Smooth muscle cell (in vitro differentiated cells): ENCODE results near the gene SARDH. TPM values are rescaled to one million over a fixed set of nuclear protein-coding genes. Genes with fewer than 3 reads are reported as not detected.

Experiments used
- DNase-seq: peaks from one replicate; lab custom pipeline; 2025; ENCODE audit not compliant: unreplicated experiment; lab: John Stamatoyannopoulos, UW
- H2AFZ ChIP-seq: fragments of 200-600 bp; sonication (generic); 2 replicates; pipeline ENCODE4 v1.6.0; 2016; ENCODE audit warnings: antibody characterized with exemption, low read depth, mild to moderate bottlenecking
- H3F3A ChIP-seq: fragments of 200-600 bp; sonication (generic); 2 replicates; pipeline ENCODE4 v1.6.0; 2017; ENCODE audit warnings: antibody characterized with exemption, low read depth
- H3K27ac ChIP-seq: fragments of 200-600 bp; sonication (generic); 2 replicates; pipeline ENCODE4 v1.5.1; 2016; ENCODE audit warnings: low read depth, mild to moderate bottlenecking
- H3K27me3 ChIP-seq: fragments of 200-600 bp; sonication (generic); 2 replicates; pipeline ENCODE4 v1.6.1; 2016; ENCODE audit warnings: low read depth, mild to moderate bottlenecking
- H3K36me3 ChIP-seq: fragments of 200-600 bp; sonication (generic); 2 replicates; pipeline ENCODE4 v1.5.1; 2016; ENCODE audit warnings: low read depth
- H3K4me1 ChIP-seq: fragments of 200-600 bp; sonication (generic); 2 replicates; pipeline ENCODE4 v1.5.1; 2016; ENCODE audit warnings: low read depth
- H3K4me2 ChIP-seq: fragments of 200-600 bp; sonication (generic); 2 replicates; pipeline ENCODE4 v1.6.0; 2016; ENCODE audit warnings: mild to moderate bottlenecking
- H3K4me3 ChIP-seq: fragments of 200-600 bp; sonication (generic); 2 replicates; pipeline ENCODE4 v1.5.1; 2016; ENCODE audit warnings: mild to moderate bottlenecking
- H3K79me2 ChIP-seq: fragments of 200-600 bp; sonication (generic); 2 replicates; pipeline ENCODE4 v1.6.0; 2016; ENCODE audit warnings: low read depth, mild to moderate bottlenecking
- H3K9ac ChIP-seq: fragments of 200-600 bp; sonication (generic); 2 replicates; pipeline ENCODE4 v1.6.0; 2016; ENCODE audit warnings: low read depth
- H3K9me3 ChIP-seq: fragments of 200-600 bp; sonication (generic); replicated peaks from 2 replicates; pipeline ENCODE4 v1.5.1; 2016; ENCODE audit warnings: low read depth
- H4K20me1 ChIP-seq: fragments of 200-600 bp; sonication (generic); 2 replicates; pipeline ENCODE4 v1.6.0; 2016; ENCODE audit warnings: low read depth
- CTCF ChIP-seq: fragments of 200-600 bp; sonication (generic); IDR thresholded peaks from 2 replicates; pipeline ENCODE4 v1.5.1; 2017; ENCODE audit warnings: borderline replicate concordance, mild to moderate bottlenecking, antibody characterized with exemption; ENCODE audit not compliant: insufficient read depth, poor library complexity, severe bottlenecking
- WGBS: methylation state at CpG from one replicate; pipeline ENCODE4 v1.1.7; 2016; ENCODE audit warnings: low lambda C conversion rate; 5-methylcytosine and 5-hydroxymethylcytosine counted together
- polyA plus RNA-seq: library from polyadenylated mRNA; unstranded; fragments of >200 nt; fragmentation: Nextera tagmentation; extraction: Ambion mirVana; gene quantifications from 2 replicates; pipeline ENCODE4 v1.2.1, GENCODE V29; 2016
- total RNA-seq: library from RNA; depleted of rRNA; stranded (reverse); fragments of >200 nt; gene quantifications from 2 replicates; pipeline ENCODE4 v1.2.3, GENCODE V29; 2014

The SARDH gene
- total RNA-seq (3.3 and 4.5 TPM in 2 replicates), polyA plus RNA-seq (10.1 and 11.8 TPM in 2 replicates)

GRCh38 chr9:133737774-133738639, at the start of gene SARDH:
Gene SARDH (minus strand): TSS chr9:133738352. CDS start chr9:133734173, 4,179 bp downstream.
- WGBS = 25% methylated on average over 25 of the region's 25 CpGs
- H3K27me3 ChIP-seq = no peaks in the 10 kb centered on the region
- H3F3A ChIP-seq = no peaks in the 10 kb centered on the region
- H3K36me3 ChIP-seq = no peaks in the 10 kb centered on the region
- H3K27ac ChIP-seq = no peak within 1 kb of the TSS
- H4K20me1 ChIP-seq = no peaks in the 10 kb centered on the region
- no peaks in the 10 kb centered on the region for H3K9me3 ChIP-seq
- H3K9ac ChIP-seq = no peak within 1 kb of the TSS
- H3K4me3 ChIP-seq = peak within 1 kb of the TSS; percentile 44
- H3K4me2 ChIP-seq = peak within 1 kb of the TSS; percentile 88
- no peaks in the 10 kb centered on the region for H3K79me2 ChIP-seq
- no peak for TF ChIP-seq CTCF
- peaks cover 13% of the 10 kb centered on the region for H3K4me1 ChIP-seq
- H2AFZ ChIP-seq = peak within 1 kb of the TSS; percentile 2
- DNase-seq = peak; percentile 43

- TF ChIP-seq CTCF = no peak
- H3K4me1 ChIP-seq = no peaks in the 10 kb centered on the region
- DNase-seq = no peak
- H3K4me2 ChIP-seq = no peak overlapping the region
- no peak overlapping the region for H3K27ac ChIP-seq
- H3K36me3 ChIP-seq = no peaks in the 10 kb centered on the region
- H2AFZ ChIP-seq = no peak overlapping the region
- H3K9me3 ChIP-seq = no peaks in the 10 kb centered on the region
- H3K27me3 ChIP-seq = no peaks in the 10 kb centered on the region
- H4K20me1 ChIP-seq = peaks cover 40% of the 10 kb centered on the region
- H3K4me3 ChIP-seq = no peak overlapping the region
- no peaks in the 10 kb centered on the region for H3K79me2 ChIP-seq
- WGBS = 60% methylated on average over 4 of the region's 5 CpGs
- no peak overlapping the region for H3K9ac ChIP-seq
- peaks cover 5% of the 10 kb centered on the region for H3F3A ChIP-seq
Measured at GRCh38 chr9:133787754-133788025, 49.5 kb upstream of the SARDH start.

- no peak for DNase-seq
- no peak overlapping the region for H3K9ac ChIP-seq
- TF ChIP-seq CTCF = no peak
Measured at GRCh38 chr9:133786907-133787753, 49.0 kb upstream of the SARDH start.

More at GRCh38 chr9:133786907-133787753, 49.0 kb upstream of the SARDH start:
- no peak overlapping the region for H2AFZ ChIP-seq
- peaks cover 44% of the 10 kb centered on the region for H4K20me1 ChIP-seq
- WGBS = 93% methylated on average over 16 of the region's 17 CpGs
- no peak overlapping the region for H3K4me3 ChIP-seq
- no peak overlapping the region for H3K27ac ChIP-seq
- no peaks in the 10 kb centered on the region for H3K27me3 ChIP-seq
- no peaks in the 10 kb centered on the region for H3K36me3 ChIP-seq
- H3K4me2 ChIP-seq = no peak overlapping the region
- H3K4me1 ChIP-seq = no peaks in the 10 kb centered on the region
- H3K79me2 ChIP-seq = no peaks in the 10 kb centered on the region
- peaks cover 7% of the 10 kb centered on the region for H3F3A ChIP-seq
- no peaks in the 10 kb centered on the region for H3K9me3 ChIP-seq
